ENCODE results near the gene KDM7A.

The KDM7A gene

GRCh38 chr7:140126435-140127034, 50.2 kb downstream of the KDM7A start:
- no peak for TF ChIP-seq CTCF (IDR thresholded peaks at IDR 0.05)

- TF ChIP-seq CTCF (IDR thresholded peaks at IDR 0.05): no peak
These were observed 53.8 kb downstream of the KDM7A start for GRCh38 chr7:140122965-140123364.

GRCh38 chr7:140121326-140121725, 55.5 kb downstream of the KDM7A start:
- no peak for TF ChIP-seq CTCF (IDR thresholded peaks at IDR 0.05)

GRCh38 chr7:140096459-140096858, 80.3 kb downstream of the KDM7A start:
- no peak for TF ChIP-seq CTCF (IDR thresholded peaks at IDR 0.05)

GRCh38 chr7:140093375-140093774, 83.4 kb downstream of the KDM7A start:
- no peak for TF ChIP-seq CTCF (IDR thresholded peaks at IDR 0.05)

GRCh38 chr7:140085447-140085846, 91.3 kb downstream of the KDM7A start:
- TF ChIP-seq CTCF (IDR thresholded peaks at IDR 0.05): no peak

- no peak for TF ChIP-seq CTCF (IDR thresholded peaks at IDR 0.05)
These were observed 91.8 kb downstream of the KDM7A start for GRCh38 chr7:140084972-140085371.

- no peak for TF ChIP-seq CTCF (IDR thresholded peaks at IDR 0.05)
These were observed 92.6 kb downstream of the KDM7A start for GRCh38 chr7:140084142-140084655.

Data from LNCAP (cell line).